Progenitor cell of endocrine pancreas (in vitro differentiated cells): ENCODE measurements around the gene PDPN. TPM values are rescaled to one million over a fixed set of nuclear protein-coding genes. Genes with fewer than 3 reads are reported as not detected.

ENCODE experiments used
- DNase-seq: peaks from one replicate; pipeline ENCODE4 v3.0.0; 2021; ENCODE audit warnings: low spot score; ENCODE audit not compliant: unreplicated experiment
- H3K27ac Mint-ChIP-seq: 2 replicates; pipeline ENCODE4 v1.8.0; 2021; ENCODE audit warnings: mild to moderate bottlenecking, moderate library complexity, mixed read lengths
- H3K27me3 Mint-ChIP-seq: 2 replicates; pipeline ENCODE4 v1.8.0; 2021; ENCODE audit warnings: mixed read lengths
- H3K36me3 Mint-ChIP-seq: 2 replicates; pipeline ENCODE4 v1.8.0; 2022; ENCODE audit warnings: mixed read lengths; ENCODE audit not compliant: insufficient read depth
- H3K4me1 Mint-ChIP-seq: 2 replicates; pipeline ENCODE4 v1.8.0; 2021; ENCODE audit warnings: low read depth, mixed read lengths
- H3K4me3 Mint-ChIP-seq: 2 replicates; pipeline ENCODE4 v1.8.0; 2021; ENCODE audit warnings: low read depth, mild to moderate bottlenecking, moderate library complexity, mixed read lengths
- H3K9me3 Mint-ChIP-seq: 2 replicates; pipeline ENCODE4 v1.8.0; 2021; ENCODE audit warnings: low read depth, mixed read lengths
- CTCF ChIP-seq: fragments of 200-600 bp; sonication (generic); IDR thresholded peaks from one replicate; pipeline ENCODE4 v1.5.0; 2021; ENCODE audit warnings: antibody characterized with exemption, mild to moderate bottlenecking; ENCODE audit not compliant: unreplicated experiment
- total RNA-seq: library from RNA; stranded (reverse); gene quantifications from 2 replicates; pipeline ENCODE4 v1.2.1, GENCODE V29; 2021

The PDPN gene
- total RNA-seq, 1 donor from 2014 or later = 9.5 TPM

GRCh38 chr1:13620825-13621224 is 37.2 kb downstream of the PDPN start:
- H3K27me3 Mint-ChIP-seq = peaks cover 4% of the 10 kb centered on the region
- no peaks in the 10 kb centered on the region for H3K4me1 Mint-ChIP-seq
- no peak overlapping the region for H3K4me3 Mint-ChIP-seq
- H3K9me3 Mint-ChIP-seq = no peaks in the 10 kb centered on the region
- H3K36me3 Mint-ChIP-seq = no peaks in the 10 kb centered on the region
- H3K27ac Mint-ChIP-seq = no peak overlapping the region
- no peak for TF ChIP-seq CTCF
- DNase-seq = no peak

GRCh38 chr1:13622446-13622845 is 38.8 kb downstream of the PDPN start:
- Mint-ChIP-seq H3K4me1 (no peaks in the 10 kb centered on the region), H3K27me3 (peaks cover 4% of the 10 kb centered on the region), H3K27ac (no peak overlapping the region), H3K36me3 (no peaks in the 10 kb centered on the region), H3K9me3 (no peaks in the 10 kb centered on the region), H3K4me3 (no peak overlapping the region)
- no peak for DNase-seq
- TF ChIP-seq CTCF = no peak

- H3K9me3 Mint-ChIP-seq = no peaks in the 10 kb centered on the region
- no peak for TF ChIP-seq CTCF
Observed at GRCh38 chr1:13623021-13623637, 39.5 kb downstream of the PDPN start.

GRCh38 chr1:13624526-13624925 is 40.9 kb downstream of the PDPN start:
- H3K27ac Mint-ChIP-seq = no peak overlapping the region
- no peak overlapping the region for H3K4me3 Mint-ChIP-seq

More at GRCh38 chr1:13623021-13623637, 39.5 kb downstream of the PDPN start:
- H3K4me1 Mint-ChIP-seq = no peaks in the 10 kb centered on the region
- H3K27me3 Mint-ChIP-seq = peaks cover 5% of the 10 kb centered on the region
- H3K4me3 Mint-ChIP-seq = no peak overlapping the region
- H3K36me3 Mint-ChIP-seq = no peaks in the 10 kb centered on the region
- no peak for DNase-seq
- H3K27ac Mint-ChIP-seq = no peak overlapping the region

GRCh38 chr1:13627127-13627526 is 43.5 kb downstream of the PDPN start:
- Mint-ChIP-seq H3K36me3 (no peaks in the 10 kb centered on the region), H3K27ac (no peak overlapping the region), H3K4me3 (no peak overlapping the region), H3K4me1 (no peaks in the 10 kb centered on the region), H3K9me3 (peaks cover 4% of the 10 kb centered on the region), H3K27me3 (peaks cover 2% of the 10 kb centered on the region)
- DNase-seq = no peak
- TF ChIP-seq CTCF = no peak

More at GRCh38 chr1:13624526-13624925, 40.9 kb downstream of the PDPN start:
- H3K4me1 Mint-ChIP-seq = no peaks in the 10 kb centered on the region
- no peaks in the 10 kb centered on the region for H3K9me3 Mint-ChIP-seq
- no peak for DNase-seq
- peaks cover 6% of the 10 kb centered on the region for H3K27me3 Mint-ChIP-seq
- H3K36me3 Mint-ChIP-seq = no peaks in the 10 kb centered on the region
- no peak for TF ChIP-seq CTCF
